GM12873 (cell line): ENCODE measurements around the gene SPATA20.

Source experiments
- TF ChIP-seq, protein P1 (sequence below): IDR thresholded peaks from 2 replicates; pipeline ENCODE4 v1.5.1; 2012; ENCODE audit warnings: low read depth, mild to moderate bottlenecking, moderate library complexity, low read length, control low read depth; ENCODE audit not compliant: insufficient read depth; ENCODE audit errors: missing control alignments

Gene SPATA20

DNA sequence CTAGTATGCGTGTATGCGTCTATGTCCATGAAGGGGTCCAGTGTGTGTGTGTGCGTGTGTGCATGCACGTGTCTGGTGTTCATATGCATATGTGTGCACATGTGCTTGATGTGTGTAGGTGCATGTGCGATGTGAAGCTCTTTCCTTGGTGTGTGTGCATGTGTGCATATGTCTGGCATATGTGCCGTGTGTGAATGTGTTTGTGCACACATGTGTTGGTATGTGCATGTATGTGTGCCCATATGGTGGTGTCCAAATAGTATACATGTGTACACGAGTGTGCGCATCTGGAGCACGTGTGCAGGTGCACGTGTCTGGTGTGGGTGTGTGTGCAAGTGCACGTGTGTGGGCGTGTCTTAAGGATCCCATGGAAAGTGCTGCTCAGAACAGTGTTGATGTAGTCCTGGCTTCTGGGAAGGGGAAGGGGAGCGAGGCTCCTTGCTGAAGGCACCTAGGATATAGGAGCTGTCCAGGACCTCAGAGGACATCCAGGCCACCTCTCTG lies 30.5 kb downstream of the SPATA20 start:
- TF ChIP-seq, protein P1, sequence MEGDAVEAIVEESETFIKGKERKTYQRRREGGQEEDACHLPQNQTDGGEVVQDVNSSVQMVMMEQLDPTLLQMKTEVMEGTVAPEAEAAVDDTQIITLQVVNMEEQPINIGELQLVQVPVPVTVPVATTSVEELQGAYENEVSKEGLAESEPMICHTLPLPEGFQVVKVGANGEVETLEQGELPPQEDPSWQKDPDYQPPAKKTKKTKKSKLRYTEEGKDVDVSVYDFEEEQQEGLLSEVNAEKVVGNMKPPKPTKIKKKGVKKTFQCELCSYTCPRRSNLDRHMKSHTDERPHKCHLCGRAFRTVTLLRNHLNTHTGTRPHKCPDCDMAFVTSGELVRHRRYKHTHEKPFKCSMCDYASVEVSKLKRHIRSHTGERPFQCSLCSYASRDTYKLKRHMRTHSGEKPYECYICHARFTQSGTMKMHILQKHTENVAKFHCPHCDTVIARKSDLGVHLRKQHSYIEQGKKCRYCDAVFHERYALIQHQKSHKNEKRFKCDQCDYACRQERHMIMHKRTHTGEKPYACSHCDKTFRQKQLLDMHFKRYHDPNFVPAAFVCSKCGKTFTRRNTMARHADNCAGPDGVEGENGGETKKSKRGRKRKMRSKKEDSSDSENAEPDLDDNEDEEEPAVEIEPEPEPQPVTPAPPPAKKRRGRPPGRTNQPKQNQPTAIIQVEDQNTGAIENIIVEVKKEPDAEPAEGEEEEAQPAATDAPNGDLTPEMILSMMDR = no peak

DNA sequence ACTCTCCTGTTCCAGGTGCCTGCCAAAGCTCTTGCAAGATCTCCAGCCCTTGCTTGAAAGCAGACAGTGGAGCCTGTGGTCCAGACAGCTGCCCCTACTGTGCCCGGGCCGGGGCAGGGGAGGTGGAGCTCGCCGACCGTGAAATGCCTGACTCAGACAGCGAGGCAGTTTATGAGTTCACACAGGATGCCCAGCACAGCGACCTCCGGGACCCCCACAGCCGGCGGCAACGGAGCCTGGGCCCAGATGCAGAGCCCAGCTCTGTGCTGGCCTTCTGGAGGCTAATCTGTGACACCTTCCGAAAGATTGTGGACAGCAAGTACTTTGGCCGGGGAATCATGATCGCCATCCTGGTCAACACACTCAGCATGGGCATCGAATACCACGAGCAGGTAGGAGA lies 31.2 kb downstream of the SPATA20 start:
- TF ChIP-seq, protein P1 = no peak

DNA sequence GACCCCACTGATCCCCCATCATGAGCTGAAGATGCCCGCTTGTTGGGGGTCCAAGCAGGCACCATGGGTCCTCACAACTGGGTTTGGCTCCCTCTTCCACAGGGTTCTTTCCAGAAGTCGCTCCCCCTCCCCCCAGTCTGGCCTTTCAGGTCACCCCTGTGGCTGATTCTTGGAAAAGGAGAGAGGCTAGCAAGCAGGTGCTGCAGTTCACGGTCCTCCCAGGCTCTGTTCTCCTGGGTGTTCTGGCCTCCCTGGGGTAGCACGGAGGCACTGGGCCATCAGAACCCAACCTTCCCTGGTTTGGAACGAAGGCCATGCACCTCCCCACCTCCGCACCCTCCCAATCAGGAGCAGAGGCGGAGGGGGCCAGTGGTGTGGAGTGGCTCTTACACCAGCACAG lies 32.4 kb downstream of the SPATA20 start:
- TF ChIP-seq, protein P1 = no peak

DNA sequence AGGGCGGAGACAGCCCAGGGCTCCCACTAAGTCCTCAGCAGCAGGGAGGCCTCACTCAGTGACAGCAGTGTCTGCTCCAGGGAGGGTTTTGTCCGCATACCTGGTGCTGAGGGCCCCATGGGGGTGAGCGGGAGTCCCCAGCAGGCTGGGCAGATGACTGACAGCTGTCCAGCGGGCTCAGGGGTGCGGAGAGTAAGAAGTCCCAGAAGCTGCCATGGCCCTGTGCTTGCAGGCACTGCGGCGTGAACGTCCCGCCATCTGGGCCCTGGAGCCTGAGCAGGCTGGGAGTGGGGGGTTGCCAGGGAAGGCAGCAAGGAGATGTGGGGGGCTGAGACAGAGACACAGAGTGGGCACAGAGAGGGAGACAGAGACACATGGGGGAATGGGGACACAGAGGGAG lies 33.7 kb downstream of the SPATA20 start:
- TF ChIP-seq, protein P1 = no peak

DNA sequence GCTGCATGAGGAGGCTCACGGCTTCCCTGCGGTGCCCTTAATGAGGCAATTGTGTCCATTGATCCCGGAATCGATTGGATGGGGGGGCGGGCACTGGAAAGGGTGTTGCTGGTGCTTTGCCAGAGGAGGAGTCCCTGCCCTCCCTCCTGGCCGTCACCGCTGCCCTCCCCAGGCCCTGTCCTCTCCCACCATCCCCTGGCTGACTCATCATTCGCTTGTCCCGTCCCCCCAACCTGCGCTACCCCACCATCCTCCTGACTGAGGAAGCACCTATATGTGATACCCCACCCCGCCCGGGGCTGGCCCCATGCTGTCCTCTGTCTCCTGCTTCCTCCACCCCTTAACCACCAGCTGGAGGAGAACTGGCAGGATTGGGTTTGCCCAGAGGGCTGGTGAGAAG lies 34.3 kb downstream of the SPATA20 start:
- TF ChIP-seq, protein P1 = no peak

DNA sequence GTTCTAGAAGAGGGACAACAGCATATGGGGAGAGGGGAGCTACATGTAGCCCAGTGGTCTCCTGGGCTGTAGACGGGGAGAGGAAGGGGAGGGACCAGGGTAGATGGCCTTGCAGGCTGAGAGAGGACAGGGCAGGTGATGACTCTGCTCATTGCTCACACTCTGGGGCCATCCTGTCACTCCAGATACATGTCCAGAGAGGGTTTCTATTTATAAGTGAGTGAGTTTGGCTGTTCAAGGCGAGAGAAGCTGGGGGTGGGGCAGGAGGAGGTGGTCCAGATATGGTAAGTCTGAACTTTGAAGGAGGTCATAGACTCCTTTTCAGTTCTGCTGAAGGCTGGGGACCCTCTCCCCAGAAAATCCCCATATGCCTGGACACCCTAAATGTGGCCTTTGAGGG lies 35.8 kb downstream of the SPATA20 start:
- TF ChIP-seq, protein P1 = no peak

DNA sequence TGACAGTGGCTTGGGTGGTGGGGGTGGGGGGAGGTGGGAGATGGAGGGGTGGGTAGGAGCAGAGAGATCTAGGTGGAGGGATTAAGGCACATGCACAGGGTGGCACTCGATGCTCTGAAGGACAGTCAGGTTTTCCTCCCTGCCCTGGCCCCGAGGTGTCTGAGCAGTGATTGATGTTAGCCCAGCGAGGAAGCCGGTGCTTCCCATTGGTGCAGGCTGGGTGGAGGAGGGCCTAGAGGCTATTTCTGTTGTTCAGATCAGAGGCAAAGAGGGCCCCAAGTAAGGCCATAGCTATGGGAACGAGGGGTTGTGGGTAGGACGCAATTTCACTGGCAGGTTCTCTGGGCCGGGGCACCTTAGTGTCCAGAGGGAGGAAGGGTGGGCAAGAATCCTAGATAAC lies 36.7 kb downstream of the SPATA20 start:
- TF ChIP-seq, protein P1 = no peak

DNA sequence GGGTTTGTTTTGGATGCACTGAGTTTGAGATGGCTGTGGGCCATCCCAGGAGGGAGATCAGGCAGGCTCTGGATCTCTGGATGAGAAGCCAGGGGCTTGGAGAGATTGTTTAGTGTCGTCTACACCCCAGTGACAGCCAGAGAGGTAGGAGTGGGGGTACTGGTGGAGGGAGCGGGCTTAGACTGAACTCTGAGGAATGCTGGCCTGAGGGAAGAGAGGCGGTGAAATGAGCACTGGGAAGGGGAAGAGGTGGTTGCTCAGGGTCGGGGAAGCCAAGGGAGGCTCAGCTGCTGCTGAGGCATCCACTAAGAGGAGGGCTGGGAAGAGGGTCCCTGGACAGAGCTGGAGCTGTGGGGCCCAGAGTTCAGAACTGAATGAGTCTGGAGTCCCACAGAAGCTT lies 37.1 kb downstream of the SPATA20 start:
- TF ChIP-seq, protein P1 = no peak
